Dendritic cell treated with granulocyte-macrophage colony-stimulating factor and Interleukin-4, amounts not matched to agents 40 ng/mL and 50 ng/mL, for 4 days (primary cell): ENCODE measurements around the gene LHX2.
A peak's percentile ranks its signal among the peaks of the same experiment; 100 is the strongest.

Experiments used
- H3K27ac Mint-ChIP-seq: one replicate; pipeline ENCODE4 v1.8.0; 2022; ENCODE audit warnings: mild to moderate bottlenecking, mixed read lengths
- H3K27me3 Mint-ChIP-seq: one replicate; pipeline ENCODE4 v1.8.0; 2022; ENCODE audit warnings: mild to moderate bottlenecking, mixed read lengths
- H3K36me3 Mint-ChIP-seq: one replicate; pipeline ENCODE4 v1.8.0; 2022; ENCODE audit warnings: low read depth, mixed read lengths
- H3K4me1 Mint-ChIP-seq: one replicate; pipeline ENCODE4 v1.8.0; 2022; ENCODE audit warnings: low read depth, mixed read lengths
- H3K4me3 Mint-ChIP-seq: one replicate; pipeline ENCODE4 v1.8.0; 2022; ENCODE audit warnings: mild to moderate bottlenecking, moderate library complexity, mixed read lengths
- H3K9me3 Mint-ChIP-seq: one replicate; pipeline ENCODE4 v1.8.0; 2022; ENCODE audit warnings: mixed read lengths
- intact Hi-C: fragments of 100-400 bp; cut with micrococcal nuclease; formaldehyde crosslinking; loops from one replicate; pipeline ENCODE4 v1.15.0; 2022

The LHX2 gene

DNA sequence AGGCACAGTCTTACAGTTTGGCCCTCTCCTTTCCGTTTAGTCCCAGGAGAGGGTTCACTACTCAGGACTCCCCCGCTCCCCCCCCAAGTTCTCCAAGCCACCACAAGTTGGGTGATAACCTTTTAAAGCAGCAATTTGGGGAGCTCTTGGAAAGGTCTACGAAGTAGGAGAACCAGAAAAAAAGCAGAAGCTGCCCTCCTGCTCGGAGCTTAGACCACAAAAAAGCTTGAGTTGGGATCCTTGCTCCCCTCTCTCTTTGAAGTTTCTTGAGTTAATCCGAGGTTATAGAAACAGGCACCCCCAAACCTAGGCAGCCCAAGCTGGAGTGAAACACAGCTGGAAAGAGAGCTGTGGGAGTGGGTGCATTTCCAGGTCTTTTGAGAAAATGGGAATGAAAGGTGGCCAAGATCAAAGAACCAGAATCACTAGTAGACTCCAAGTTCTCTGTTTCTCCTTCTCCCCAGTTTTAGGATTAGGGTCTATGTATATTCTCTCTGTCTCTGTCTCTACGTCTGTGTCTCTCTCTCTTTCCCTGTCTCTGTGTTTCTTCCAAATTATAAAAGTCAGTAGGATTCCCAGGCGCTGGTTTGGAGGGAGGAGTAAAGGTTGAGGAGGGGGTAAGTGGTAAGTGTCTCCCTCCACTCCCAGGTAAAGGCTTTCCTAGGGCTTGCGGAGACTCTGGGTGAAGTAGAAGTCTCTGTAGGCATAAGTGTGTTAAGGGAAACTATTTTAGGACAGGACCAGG lies 2.8 kb downstream of the LHX2 start:
- no peaks in the 10 kb centered on the region for H3K36me3 Mint-ChIP-seq
- H3K9me3 Mint-ChIP-seq: no peaks in the 10 kb centered on the region
- H3K27ac Mint-ChIP-seq: no peak overlapping the region
- intact Hi-C loops: loop anchor here (1.0 to 10.0 kb wide), 2 partner anchors 10 to 180 kb away; no protein-coding TSS in a partner anchor
- peaks cover 65% of the 10 kb centered on the region for H3K4me1 Mint-ChIP-seq
- peaks cover 90% of the 10 kb centered on the region for H3K27me3 Mint-ChIP-seq
- H3K4me3 Mint-ChIP-seq: no peak overlapping the region

GRCh38 chr9:124014956-124015660 lies 3.5 kb downstream of the LHX2 start:
- Mint-ChIP-seq H3K36me3 (no peaks in the 10 kb centered on the region), H3K27ac (peak overlapping the region; percentile 64), H3K27me3 (peaks cover 89% of the 10 kb centered on the region), H3K4me1 (peaks cover 61% of the 10 kb centered on the region), H3K9me3 (no peaks in the 10 kb centered on the region), H3K4me3 (no peak overlapping the region)
- intact Hi-C loops: loop anchor here (1.0 to 10.0 kb wide), 2 partner anchors 11 to 180 kb away; no protein-coding TSS in a partner anchor

- H3K4me1 Mint-ChIP-seq: peaks cover 56% of the 10 kb centered on the region
- peaks cover 89% of the 10 kb centered on the region for H3K27me3 Mint-ChIP-seq
- no peak overlapping the region for H3K4me3 Mint-ChIP-seq
- intact Hi-C loops: loop anchor here (10.0 kb wide), 1 partner anchor 181 kb away; no protein-coding TSS in a partner anchor
- peak overlapping the region; percentile 64 for H3K27ac Mint-ChIP-seq
- no peaks in the 10 kb centered on the region for H3K9me3 Mint-ChIP-seq
- H3K36me3 Mint-ChIP-seq: no peaks in the 10 kb centered on the region
These were observed 4.1 kb downstream of the LHX2 start for GRCh38 chr9:124015661-124016131.

DNA sequence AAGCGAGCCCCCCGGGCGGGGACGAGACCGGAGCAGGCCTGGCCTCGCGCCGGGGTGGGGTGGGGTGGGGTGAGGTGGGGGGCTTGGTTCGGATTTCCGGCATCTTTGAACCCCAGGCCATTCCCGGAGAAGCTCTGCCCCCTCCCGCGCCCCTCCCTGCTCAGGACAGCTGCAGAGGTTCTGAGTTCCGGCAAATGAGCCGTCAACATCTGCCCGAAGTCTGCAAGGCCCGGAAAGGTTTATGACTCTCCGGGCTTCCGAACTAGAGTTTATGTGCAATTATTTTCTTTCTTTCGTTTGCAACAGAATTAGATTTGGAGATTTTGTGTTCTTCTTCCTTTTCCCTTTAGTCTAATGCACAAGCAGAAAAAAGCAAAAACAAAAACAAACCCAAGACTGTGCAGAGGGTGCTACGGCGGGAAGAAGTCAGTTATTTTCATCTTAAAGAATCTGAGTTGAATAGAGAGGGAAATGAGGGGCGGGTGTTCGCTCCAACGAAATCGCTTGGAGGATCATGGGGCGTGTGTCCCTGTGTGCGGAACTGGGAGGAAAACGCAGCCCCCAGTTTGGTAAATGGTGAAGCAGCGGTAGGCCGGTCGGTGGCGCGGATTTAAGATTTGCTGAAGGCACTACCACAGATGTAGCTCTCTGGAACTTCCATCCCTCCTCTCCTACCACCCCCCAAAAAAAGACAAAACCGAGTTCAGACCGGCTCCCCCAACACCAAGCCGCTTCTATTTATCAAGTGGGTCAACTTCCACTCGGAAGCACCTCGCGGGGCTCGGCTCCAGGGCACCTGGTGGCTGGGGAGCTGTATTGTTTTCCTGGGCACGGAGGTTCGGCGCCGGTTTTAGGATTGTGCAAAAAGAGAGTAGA lies 4.8 kb downstream of the LHX2 start:
- Mint-ChIP-seq H3K9me3 (no peaks in the 10 kb centered on the region), H3K4me3 (peak overlapping the region; percentile 51), H3K27ac (peak overlapping the region; percentile 1), H3K36me3 (no peaks in the 10 kb centered on the region), H3K27me3 (peaks cover 89% of the 10 kb centered on the region), H3K4me1 (peaks cover 59% of the 10 kb centered on the region)
- intact Hi-C loops: loop anchor here (10.0 kb wide), 1 partner anchor 182 kb away; no protein-coding TSS in a partner anchor

DNA sequence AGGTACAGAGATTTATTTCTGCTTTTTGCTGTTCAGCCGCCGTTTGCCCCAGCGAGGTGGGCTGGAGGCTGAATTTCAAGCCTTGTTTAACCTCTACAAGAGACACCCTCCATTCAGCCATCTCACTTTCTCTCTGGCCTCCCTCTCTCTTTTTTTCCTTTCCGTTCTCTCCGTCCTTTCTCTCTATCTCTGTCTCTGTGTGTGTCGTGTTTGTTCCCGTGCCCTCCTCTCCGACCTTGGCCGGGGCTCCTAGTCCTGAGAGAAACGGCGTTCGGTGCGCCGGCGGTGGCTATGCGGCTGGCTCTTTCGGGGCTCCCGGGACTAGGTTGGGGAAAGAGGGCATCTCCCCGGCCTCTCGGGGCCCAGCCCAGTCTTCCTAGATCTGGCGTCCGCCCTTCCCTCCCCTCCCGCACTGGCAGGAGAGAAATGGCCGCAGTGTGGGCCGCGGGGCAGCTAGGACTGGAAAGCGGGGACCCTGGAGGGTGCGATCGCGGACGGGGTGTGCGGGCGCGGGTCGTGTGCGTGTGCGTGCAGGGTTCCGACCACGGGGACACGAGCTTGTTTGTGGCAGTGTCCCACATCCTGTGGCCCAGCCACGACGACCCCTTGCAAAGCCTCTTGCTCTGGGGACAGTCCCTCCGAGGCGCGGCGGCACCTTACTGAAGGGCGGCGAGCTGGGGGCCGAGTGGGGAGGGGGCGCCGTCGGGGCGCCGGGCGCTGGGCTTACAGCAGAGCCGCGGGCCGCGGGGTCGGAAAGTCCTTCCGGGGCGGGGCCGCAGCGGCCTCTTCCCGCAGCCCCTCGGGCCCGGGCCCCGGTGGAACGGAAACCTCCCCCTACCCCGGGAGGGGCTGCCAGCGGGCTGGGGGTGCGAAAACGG lies 5.7 kb downstream of the LHX2 start:
- Mint-ChIP-seq H3K27ac (peak overlapping the region; percentile 1), H3K4me3 (peak overlapping the region; percentile 51), H3K27me3 (peaks cover 91% of the 10 kb centered on the region), H3K4me1 (peaks cover 59% of the 10 kb centered on the region), H3K9me3 (no peaks in the 10 kb centered on the region), H3K36me3 (no peaks in the 10 kb centered on the region)
- intact Hi-C loops: loop anchor here (10.0 kb wide), 1 partner anchor 182 kb away; no protein-coding TSS in a partner anchor

- Mint-ChIP-seq H3K27ac (no peak overlapping the region), H3K27me3 (peaks cover 91% of the 10 kb centered on the region), H3K4me3 (peak overlapping the region; percentile 72), H3K9me3 (no peaks in the 10 kb centered on the region), H3K4me1 (peaks cover 58% of the 10 kb centered on the region), H3K36me3 (no peaks in the 10 kb centered on the region)
- intact Hi-C loops: loop anchor here (10.0 kb wide), 1 partner anchor 183 kb away; no protein-coding TSS in a partner anchor
These were observed 6.6 kb downstream of the LHX2 start for GRCh38 chr9:124017929-124018729.

DNA sequence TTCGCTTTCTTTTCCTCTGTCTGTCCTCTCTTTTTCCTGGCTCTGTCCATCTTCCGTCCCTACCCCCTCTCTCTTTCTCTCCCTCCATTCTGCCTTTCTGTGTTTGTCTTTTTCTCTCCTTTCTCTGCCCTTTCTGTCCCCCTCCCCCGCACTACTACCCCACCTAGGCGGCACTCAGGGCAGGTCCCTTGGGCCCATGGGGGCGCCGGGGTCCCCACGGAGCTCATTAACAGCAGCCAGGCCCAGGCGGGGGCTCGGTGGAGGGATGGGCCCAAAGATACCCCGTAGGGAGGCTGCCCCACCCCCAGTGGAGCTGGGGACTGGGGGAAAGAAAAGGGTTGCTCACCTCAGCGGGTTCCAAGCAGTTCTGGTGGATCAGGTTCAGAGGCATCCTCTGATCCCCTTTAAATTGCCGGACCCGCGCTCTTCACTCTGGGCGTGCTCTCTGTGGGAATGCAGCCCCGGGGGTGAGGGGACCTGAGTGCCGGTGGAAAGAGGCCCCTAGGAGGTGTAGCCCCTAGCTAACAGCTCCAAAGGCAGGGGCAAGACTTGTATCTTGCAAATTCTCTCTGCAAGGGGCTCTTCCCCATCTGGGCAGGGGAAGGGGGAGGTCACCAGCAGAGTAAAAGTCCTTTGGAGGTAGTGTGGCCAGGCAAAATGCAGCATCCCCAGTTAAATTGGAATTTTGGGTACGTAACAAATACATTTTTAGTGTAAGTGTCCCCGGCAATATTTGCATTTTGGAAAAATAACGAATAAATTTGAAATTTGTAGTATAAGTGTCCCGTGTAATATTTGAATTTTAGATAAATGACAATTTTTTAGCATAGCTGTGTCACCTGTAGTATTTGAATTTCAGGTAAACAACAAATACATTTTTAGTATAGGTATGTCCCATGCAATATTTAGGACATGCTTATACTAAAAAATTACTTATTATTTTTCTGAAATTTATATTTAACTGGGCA lies 7.4 kb downstream of the LHX2 start:
- H3K9me3 Mint-ChIP-seq: no peaks in the 10 kb centered on the region
- H3K27ac Mint-ChIP-seq: no peak overlapping the region
- peaks cover 90% of the 10 kb centered on the region for H3K27me3 Mint-ChIP-seq
- H3K36me3 Mint-ChIP-seq: no peaks in the 10 kb centered on the region
- intact Hi-C loops: loop anchor here (10.0 kb wide), 1 partner anchor 184 kb away; no protein-coding TSS in a partner anchor
- peaks cover 49% of the 10 kb centered on the region for H3K4me1 Mint-ChIP-seq
- peak overlapping the region; percentile 72 for H3K4me3 Mint-ChIP-seq

- Mint-ChIP-seq H3K4me1 (peaks cover 49% of the 10 kb centered on the region), H3K4me3 (no peak overlapping the region), H3K9me3 (no peaks in the 10 kb centered on the region), H3K36me3 (no peaks in the 10 kb centered on the region), H3K27me3 (peaks cover 90% of the 10 kb centered on the region), H3K27ac (no peak overlapping the region)
- intact Hi-C loops: loop anchor here (10.0 kb wide), 1 partner anchor 185 kb away; no protein-coding TSS in a partner anchor
These were observed 8.4 kb downstream of the LHX2 start for GRCh38 chr9:124019771-124020519.

GRCh38 chr9:124020520-124021384 lies 9.2 kb downstream of the LHX2 start:
- Mint-ChIP-seq H3K27me3 (peaks cover 90% of the 10 kb centered on the region), H3K9me3 (no peaks in the 10 kb centered on the region), H3K27ac (no peak overlapping the region), H3K4me1 (peaks cover 43% of the 10 kb centered on the region), H3K36me3 (no peaks in the 10 kb centered on the region), H3K4me3 (no peak overlapping the region)
- intact Hi-C loops: no loop called here

DNA sequence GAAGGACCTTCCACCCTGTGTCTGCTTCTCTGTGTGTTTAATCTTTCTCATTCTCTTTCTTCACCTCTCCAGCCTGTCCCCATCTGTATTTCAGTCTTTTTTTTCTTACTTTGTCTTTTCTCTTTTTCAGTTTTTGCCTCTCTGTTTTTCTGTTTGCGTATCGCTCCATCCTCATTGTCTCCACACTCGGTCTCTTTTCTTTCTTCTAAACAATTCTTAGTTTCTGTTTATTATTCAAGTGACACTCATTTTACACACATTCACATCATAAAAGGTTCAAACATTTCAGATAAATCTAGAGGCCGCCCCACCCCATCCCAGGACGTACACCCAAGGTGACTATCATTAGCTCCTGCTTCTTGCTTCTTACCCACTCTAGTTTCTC lies 9.8 kb downstream of the LHX2 start:
- peaks cover 92% of the 10 kb centered on the region for H3K27me3 Mint-ChIP-seq
- no peaks in the 10 kb centered on the region for H3K9me3 Mint-ChIP-seq
- intact Hi-C loops: no loop called here
- H3K4me3 Mint-ChIP-seq: no peak overlapping the region
- H3K27ac Mint-ChIP-seq: no peak overlapping the region
- H3K4me1 Mint-ChIP-seq: peaks cover 40% of the 10 kb centered on the region
- H3K36me3 Mint-ChIP-seq: no peaks in the 10 kb centered on the region
